Stimulated activated CD8-positive, alpha-beta memory T cell treated with anti-CD3 and anti-CD28 coated beads, Interleukin-12 subunit alpha, Interleukin-12 subunit beta, amount 100 ng/mL, for 24 hours (primary cell): ENCODE data around the gene POU6F2.

ENCODE experiments used
- DNase-seq: peaks from one replicate; pipeline ENCODE4 v3.0.0-alpha.2; 2020; ENCODE audit errors: extremely low read depth

The POU6F2 gene

GRCh38 chr7:39507866-39508551 lies 530.3 kb downstream of the POU6F2 start:
- DNase-seq = no peak

DNA sequence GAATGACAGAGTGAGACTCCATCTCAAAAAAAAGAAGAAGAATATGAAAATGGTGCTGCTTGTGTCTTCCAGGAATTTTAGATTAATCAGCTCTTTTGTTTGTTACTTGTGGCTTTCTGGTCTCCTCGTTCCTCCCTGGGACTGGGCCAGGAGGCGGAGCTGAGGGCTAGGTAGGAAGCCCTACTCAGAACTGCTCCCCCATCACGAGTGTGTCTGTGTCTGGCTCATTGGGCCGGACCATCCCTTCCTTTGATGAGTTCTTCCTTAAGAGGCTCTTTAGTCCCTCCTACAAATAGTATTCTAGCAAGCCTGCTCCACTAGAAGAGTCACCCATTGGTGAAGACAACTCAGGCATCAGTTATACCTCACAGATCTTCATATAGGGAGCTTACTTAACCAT lies 531.7 kb downstream of the POU6F2 start:
- no peak for DNase-seq

DNA sequence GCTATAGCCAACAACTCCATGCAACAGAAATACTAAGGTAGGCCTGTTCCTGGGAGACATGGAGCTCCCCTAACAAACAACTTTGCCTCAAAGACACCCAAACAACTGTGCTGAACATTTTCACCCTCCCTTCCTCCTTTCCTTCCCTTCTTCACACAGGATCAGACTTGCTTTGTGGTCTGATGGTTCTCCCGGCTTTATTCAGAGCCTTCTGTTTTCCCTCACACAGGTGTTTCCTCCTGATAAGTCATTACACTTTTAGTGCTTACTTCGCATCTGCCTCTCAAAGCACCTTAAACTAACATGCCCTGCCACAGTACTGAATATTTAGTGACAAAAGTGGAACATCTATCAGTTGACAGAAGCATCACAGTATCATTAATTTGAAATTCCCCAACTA lies 532.2 kb downstream of the POU6F2 start:
- DNase-seq = no peak

DNA sequence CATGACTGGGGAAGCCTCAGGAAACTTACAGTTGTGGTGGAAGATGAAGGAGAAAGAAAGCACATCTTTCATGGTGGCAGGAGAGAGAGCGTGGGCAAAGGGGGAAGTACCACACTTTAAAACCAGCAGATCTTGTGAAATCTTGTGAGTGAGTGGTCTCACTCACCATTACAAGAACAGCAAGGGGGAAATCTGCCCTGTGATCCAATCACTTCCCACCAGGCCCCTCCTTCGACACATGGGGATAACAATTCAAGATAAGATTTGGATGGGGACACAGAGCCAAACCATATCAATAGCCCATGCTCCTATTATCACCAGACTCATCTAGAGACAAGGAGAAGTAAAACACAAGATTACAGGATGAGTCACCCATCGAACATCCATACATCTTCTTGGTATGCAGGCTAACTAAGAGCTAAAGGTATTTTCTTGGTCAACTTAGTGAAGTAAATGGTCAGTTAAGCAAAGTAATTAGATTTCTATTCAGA lies 533.2 kb downstream of the POU6F2 start:
- DNase-seq = no peak

DNA sequence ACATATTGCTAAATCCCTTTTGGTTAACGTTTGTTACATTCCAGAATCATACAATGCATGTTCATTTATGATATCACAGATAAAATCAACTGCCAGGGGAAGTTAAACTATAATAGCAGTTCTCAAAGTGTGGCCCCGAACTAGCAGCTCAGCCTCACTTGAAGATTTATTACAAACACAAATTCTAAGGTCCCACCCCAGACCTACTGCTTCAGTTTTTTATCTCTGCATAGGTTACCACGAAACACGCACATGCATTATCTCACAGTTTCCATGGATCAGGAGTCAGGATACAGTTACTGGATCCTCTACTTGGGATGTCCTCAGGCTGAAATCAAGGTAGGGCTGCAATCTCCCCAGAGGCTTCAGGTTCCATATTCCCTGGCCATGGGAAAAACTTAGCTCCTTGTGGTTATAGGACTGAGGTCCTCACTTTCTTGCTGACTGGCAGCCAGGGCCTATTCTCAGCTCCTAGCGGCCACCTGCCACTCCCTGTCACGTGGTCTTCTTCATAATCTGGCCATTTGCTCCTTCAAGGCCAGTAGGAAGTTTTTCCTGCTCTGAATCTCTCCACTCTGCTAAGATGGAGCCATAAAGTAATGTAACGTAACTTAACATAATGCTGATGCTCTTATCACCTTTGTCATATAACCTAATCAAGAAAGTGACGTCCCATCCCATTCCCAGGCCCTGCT lies 538.0 kb downstream of the POU6F2 start:
- no peak for DNase-seq

DNA sequence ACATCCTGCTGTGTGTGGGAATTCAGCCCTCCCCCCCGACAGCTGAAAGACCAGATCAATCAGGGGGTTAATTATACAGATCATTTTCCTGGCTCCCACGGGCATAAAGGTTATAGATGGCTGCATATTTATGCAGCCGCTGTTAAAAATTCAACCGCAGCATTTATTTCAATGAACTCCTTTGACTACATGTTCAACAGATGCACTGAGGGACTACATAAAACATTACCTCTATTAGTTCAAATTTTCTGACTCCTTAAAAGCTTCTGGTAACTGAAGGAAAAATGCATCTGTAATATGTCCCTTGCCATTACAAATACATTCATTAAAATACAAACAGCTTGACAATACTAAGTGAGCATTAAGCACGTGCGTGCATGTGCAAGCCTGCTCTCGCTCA lies 538.8 kb downstream of the POU6F2 start:
- no peak for DNase-seq

DNA sequence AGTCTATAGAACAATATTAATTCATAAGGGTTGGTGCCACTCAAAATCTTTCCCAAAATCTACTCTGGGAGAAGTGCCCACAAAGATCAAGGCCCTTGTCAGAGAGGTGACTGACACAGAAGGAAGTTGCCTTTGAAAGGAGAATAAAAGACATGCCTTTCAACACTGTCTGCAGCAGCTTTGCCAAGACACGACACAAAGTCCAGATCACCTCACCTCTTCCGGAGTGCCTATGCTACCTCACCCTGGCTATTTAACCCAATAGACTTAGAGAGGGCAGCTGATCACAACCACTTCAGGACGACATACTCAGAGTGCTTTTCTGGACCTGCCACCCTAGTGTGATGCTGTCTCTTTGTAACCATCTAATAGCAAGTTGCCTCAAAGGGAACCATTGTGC lies 539.5 kb downstream of the POU6F2 start:
- DNase-seq = no peak
